Fibroblast of mammary gland (primary cell): ENCODE measurements around the gene TLR4.

Experiments
- DNase-seq: peaks from one replicate; pipeline ENCODE4 v3.0.0-alpha.2; 2010; ENCODE audit warnings: low read depth
- H3K4me3 ChIP-seq: 2 replicates; pipeline ENCODE4 v1.5.1; 2011; ENCODE audit warnings: low read depth, mild to moderate bottlenecking, low read length, moderate library complexity; ENCODE audit not compliant: control insufficient read depth
- CTCF ChIP-seq: conservative IDR thresholded peaks from 2 replicates; pipeline ENCODE4 v1.5.1; 2011; ENCODE audit warnings: low read depth, low read length, inconsistent platforms; ENCODE audit not compliant: control insufficient read depth, insufficient read depth

The TLR4 gene

GRCh38 chr9:117719161-117719920 lies 15.1 kb downstream of the TLR4 start:
- peak; percentile 6 for DNase-seq
- no peak for TF ChIP-seq CTCF
- H3K4me3 ChIP-seq = no peak overlapping the region

GRCh38 chr9:117720066-117720465 lies 15.9 kb downstream of the TLR4 start:
- H3K4me3 ChIP-seq = no peak overlapping the region
- DNase-seq = no peak
- no peak for TF ChIP-seq CTCF

- H3K4me3 ChIP-seq = no peak overlapping the region
- no peak for TF ChIP-seq CTCF
Measured at GRCh38 chr9:117720555-117720954, 16.4 kb downstream of the TLR4 start.

GRCh38 chr9:117720987-117721386 lies 16.8 kb downstream of the TLR4 start:
- no peak overlapping the region for H3K4me3 ChIP-seq
- no peak for DNase-seq
- no peak for TF ChIP-seq CTCF

More at GRCh38 chr9:117720555-117720954, 16.4 kb downstream of the TLR4 start:
- DNase-seq = peak; percentile 82

GRCh38 chr9:117722108-117722761 lies 18.0 kb downstream of the TLR4 start:
- no peak for DNase-seq
- H3K4me3 ChIP-seq = no peak overlapping the region
- TF ChIP-seq CTCF = no peak

- TF ChIP-seq CTCF = no peak
- no peak overlapping the region for H3K4me3 ChIP-seq
- no peak for DNase-seq
Measured at GRCh38 chr9:117723986-117724625, 19.9 kb downstream of the TLR4 start.
